ENCODE data around the gene EVX2. TPM values are rescaled to one million over a fixed set of nuclear protein-coding genes. Genes with fewer than 3 reads are reported as not detected.
A peak's percentile ranks its signal among the peaks of the same experiment; 100 is the strongest.

The EVX2 gene
- total RNA-seq, 1 experiment from 2014 or later, result not detected

DNA sequence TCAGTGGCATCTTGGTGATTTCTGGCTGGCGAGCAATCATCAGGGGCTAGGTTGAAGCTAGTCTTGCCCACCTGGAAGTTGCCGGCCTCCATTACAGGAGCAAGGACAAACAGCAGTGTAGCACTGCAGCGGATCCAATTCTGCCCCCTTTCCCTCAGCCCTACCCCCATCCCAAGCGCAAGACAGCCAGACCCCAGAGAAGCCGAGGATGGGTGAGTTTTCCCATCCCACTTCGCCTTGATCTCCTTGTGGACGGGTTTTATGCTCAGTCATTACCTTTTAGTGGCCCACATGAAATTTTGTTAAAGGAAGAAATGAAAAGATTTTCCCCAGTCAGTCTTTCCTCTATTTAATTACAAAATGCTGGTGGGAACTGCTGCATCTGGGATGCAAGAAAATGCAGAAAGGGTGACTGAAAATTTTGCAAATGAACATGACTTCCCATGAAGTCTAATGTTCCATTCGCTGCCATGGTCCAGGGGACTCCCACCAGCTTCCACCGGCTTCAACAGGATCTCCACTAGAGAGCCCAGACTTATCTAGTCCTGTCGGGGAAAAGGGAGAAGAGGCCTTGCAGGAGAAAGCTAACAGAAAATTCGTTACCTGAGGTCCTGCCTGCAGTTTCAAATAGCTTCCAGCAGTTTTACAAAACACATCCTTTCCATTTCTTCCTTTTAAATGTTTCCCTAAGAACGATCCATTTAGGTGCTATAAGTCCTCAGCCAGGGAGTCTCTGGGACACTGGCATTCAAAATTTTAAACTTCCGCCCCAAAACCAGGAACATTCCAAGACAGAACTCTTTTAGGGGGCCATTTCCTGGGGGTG, 36.8 kb upstream of the EVX2 start:
- H4K20me1 ChIP-seq (ENCODE audit: low read length), result no peaks in the 10 kb centered on the region
- H3K79me2 ChIP-seq (ENCODE audit: low read length), result no peaks in the 10 kb centered on the region
- H3K9ac ChIP-seq (ENCODE audit: low read length), result no peak overlapping the region
- no peaks in the 10 kb centered on the region for H3K27me3 ChIP-seq (ENCODE audit: low read length)
- H3K4me3 ChIP-seq (ENCODE audit: low read length), result no peak overlapping the region
- no peaks in the 10 kb centered on the region for H3K36me3 ChIP-seq (ENCODE audit: low read depth, low read length)
- H2AFZ ChIP-seq (ENCODE audit: low read length), result no peak overlapping the region
- no peaks in the 10 kb centered on the region for H3K9me2 ChIP-seq (replicated peaks; ENCODE audit: low read length)
- BruUV-seq (replicated peaks), result no TSS peak
- intact Hi-C loops (cut with micrococcal nuclease), result no loop called here
- ATAC-seq (no peak), DNase-seq (no peak)
- H3K9me3 ChIP-seq (ENCODE audit: low read length), result no peaks in the 10 kb centered on the region
- POLR2A ChIA-PET (ENCODE audit: unreplicated experiment), result no interaction called here
- H3K4me2 ChIP-seq (ENCODE audit: low read length), result no peak overlapping the region
- CTCF ChIA-PET, result interaction anchor here (0.5 to 0.6 kb wide), 2 partner anchors 11 to 813 kb away, joined by 3 to 7 read pairs; no protein-coding TSS in a partner anchor
- no peak overlapping the region for H3K27ac ChIP-seq (ENCODE audit: low read length)
- no peaks in the 10 kb centered on the region for H3K4me1 ChIP-seq (ENCODE audit: insufficient read depth, low read length)
- no peaks in the 10 kb centered on the region for H3F3A ChIP-seq (ENCODE audit: low read length, unreplicated experiment)
- TF ChIP-seq EZH2phosphoT487 (IDR thresholded peaks at IDR 0.05; ENCODE audit: borderline replicate concordance, low read length) (no peak), EZH2 (IDR thresholded peaks at IDR 0.05; ENCODE audit: low read length, unreplicated experiment) (no peak)
- TF ChIP-seq, protein P1, sequence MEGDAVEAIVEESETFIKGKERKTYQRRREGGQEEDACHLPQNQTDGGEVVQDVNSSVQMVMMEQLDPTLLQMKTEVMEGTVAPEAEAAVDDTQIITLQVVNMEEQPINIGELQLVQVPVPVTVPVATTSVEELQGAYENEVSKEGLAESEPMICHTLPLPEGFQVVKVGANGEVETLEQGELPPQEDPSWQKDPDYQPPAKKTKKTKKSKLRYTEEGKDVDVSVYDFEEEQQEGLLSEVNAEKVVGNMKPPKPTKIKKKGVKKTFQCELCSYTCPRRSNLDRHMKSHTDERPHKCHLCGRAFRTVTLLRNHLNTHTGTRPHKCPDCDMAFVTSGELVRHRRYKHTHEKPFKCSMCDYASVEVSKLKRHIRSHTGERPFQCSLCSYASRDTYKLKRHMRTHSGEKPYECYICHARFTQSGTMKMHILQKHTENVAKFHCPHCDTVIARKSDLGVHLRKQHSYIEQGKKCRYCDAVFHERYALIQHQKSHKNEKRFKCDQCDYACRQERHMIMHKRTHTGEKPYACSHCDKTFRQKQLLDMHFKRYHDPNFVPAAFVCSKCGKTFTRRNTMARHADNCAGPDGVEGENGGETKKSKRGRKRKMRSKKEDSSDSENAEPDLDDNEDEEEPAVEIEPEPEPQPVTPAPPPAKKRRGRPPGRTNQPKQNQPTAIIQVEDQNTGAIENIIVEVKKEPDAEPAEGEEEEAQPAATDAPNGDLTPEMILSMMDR (conservative IDR thresholded peaks at IDR 0.05; ENCODE audit: low read depth, low read length), result no peak

- no TSS peak for BruUV-seq (replicated peaks)
- H3K9me2 ChIP-seq (replicated peaks; ENCODE audit: low read length), result no peaks in the 10 kb centered on the region
- POLR2A ChIA-PET (ENCODE audit: unreplicated experiment), result no interaction called here
- H3K4me2 ChIP-seq (ENCODE audit: low read length), result peak overlapping the region; percentile 56; the same call in 1 of the 2 replicates
- H3K4me3 ChIP-seq (ENCODE audit: low read length), result no peak overlapping the region
- peak; percentile 54 for DNase-seq
- CTCF ChIA-PET, result no interaction called here
- H3F3A ChIP-seq (ENCODE audit: low read length, unreplicated experiment), result no peaks in the 10 kb centered on the region
- peak; percentile 31; the same call in 1 of the 2 replicates for ATAC-seq
- intact Hi-C loops (cut with micrococcal nuclease), result no loop called here
- H4K20me1 ChIP-seq (ENCODE audit: low read length), result no peaks in the 10 kb centered on the region
- H3K79me2 ChIP-seq (ENCODE audit: low read length), result no peaks in the 10 kb centered on the region
- no peak overlapping the region for H3K27ac ChIP-seq (ENCODE audit: low read length)
- H3K9ac ChIP-seq (ENCODE audit: low read length), result no peak overlapping the region
- H3K36me3 ChIP-seq (ENCODE audit: low read depth, low read length), result no peaks in the 10 kb centered on the region
- TF ChIP-seq, protein P1 (conservative IDR thresholded peaks at IDR 0.05; ENCODE audit: low read depth, low read length), result peak; percentile 78
- no peak for TF ChIP-seq EZH2phosphoT487 (IDR thresholded peaks at IDR 0.05; ENCODE audit: borderline replicate concordance, low read length)
- TF ChIP-seq EZH2 (IDR thresholded peaks at IDR 0.05; ENCODE audit: low read length, unreplicated experiment), result no peak
- no peaks in the 10 kb centered on the region for H3K4me1 ChIP-seq (ENCODE audit: insufficient read depth, low read length)
- no peak overlapping the region for H2AFZ ChIP-seq (ENCODE audit: low read length)
- no peaks in the 10 kb centered on the region for H3K9me3 ChIP-seq (ENCODE audit: low read length)
- peaks cover 11% of the 10 kb centered on the region; the same call in 1 of the 2 replicates for H3K27me3 ChIP-seq (ENCODE audit: low read length)
Observed at GRCh38 chr2:176118601-176119339, 35.0 kb upstream of the EVX2 start.

Data from PC-3 (cell line).